H9 (cell line): ENCODE data around the gene KRTAP10-3. TPM values are rescaled to one million over a fixed set of nuclear protein-coding genes. Genes with fewer than 3 reads are reported as not detected.

Experiments used
- DNase-seq: peaks from one replicate; pipeline ENCODE4 v3.0.0-alpha.2; 2017
- H2AFZ ChIP-seq: one replicate; pipeline ENCODE4 v1.6.1; 2013; ENCODE audit warnings: mild to moderate bottlenecking, low read length, control low read depth, moderate library complexity
- H2AK5ac ChIP-seq: 2 replicates; pipeline ENCODE4 v1.6.1; 2013; ENCODE audit warnings: low read length, control low read depth, mixed read lengths; ENCODE audit not compliant: insufficient read length
- H2BK120ac ChIP-seq: one replicate; pipeline ENCODE4 v1.6.1; 2013; ENCODE audit warnings: low read depth, mild to moderate bottlenecking, low read length, control low read depth, inconsistent platforms; ENCODE audit not compliant: poor library complexity, severe bottlenecking
- H2BK12ac ChIP-seq: 2 replicates; pipeline ENCODE4 v1.6.1; 2013; ENCODE audit warnings: low read length, control low read depth, mixed read lengths, low read depth; ENCODE audit not compliant: insufficient read length
- H2BK15ac ChIP-seq: 2 replicates; pipeline ENCODE4 v1.6.1; 2013; ENCODE audit warnings: low read depth, low read length, control low read depth
- H2BK20ac ChIP-seq: one replicate; pipeline ENCODE4 v1.6.1; 2013; ENCODE audit warnings: low read depth, mild to moderate bottlenecking, low read length, control low read depth, inconsistent platforms; ENCODE audit not compliant: poor library complexity, severe bottlenecking
- H2BK5ac ChIP-seq: 2 replicates; pipeline ENCODE4 v1.6.1; 2013; ENCODE audit warnings: low read length, control low read depth, mixed read lengths; ENCODE audit not compliant: insufficient read length
- H3K14ac ChIP-seq: 2 replicates; pipeline ENCODE4 v1.6.1; 2013; ENCODE audit warnings: low read length, control low read depth; ENCODE audit not compliant: insufficient read depth
- H3K18ac ChIP-seq: 2 replicates; pipeline ENCODE4 v1.6.1; 2013; ENCODE audit warnings: low read depth, mild to moderate bottlenecking, mixed read lengths, low read length, control low read depth; ENCODE audit not compliant: insufficient read length
- H3K23ac ChIP-seq: 2 replicates; pipeline ENCODE4 v1.6.1; 2013; ENCODE audit warnings: low read length, control low read depth, mixed read lengths, low read depth; ENCODE audit not compliant: insufficient read length
- H3K23me2 ChIP-seq: 2 replicates; pipeline ENCODE4 v1.6.1; 2013; ENCODE audit warnings: low read depth, mild to moderate bottlenecking, mixed read lengths, low read length, control low read depth; ENCODE audit not compliant: insufficient read length, poor library complexity, severe bottlenecking
- H3K27ac ChIP-seq: 2 replicates; pipeline ENCODE4 v1.5.1; 2013; ENCODE audit warnings: low read length, control low read depth, mixed read lengths, low read depth; ENCODE audit not compliant: insufficient read length
- H3K27me3 ChIP-seq: 2 replicates; pipeline ENCODE4 v1.6.1; 2013; ENCODE audit warnings: low read length, control low read depth, inconsistent platforms; ENCODE audit not compliant: insufficient read depth
- H3K4ac ChIP-seq: 2 replicates; pipeline ENCODE4 v1.6.1; 2013; ENCODE audit warnings: low read depth, mild to moderate bottlenecking, control low read depth, inconsistent platforms, low read length, moderate library complexity
- H3K4me1 ChIP-seq: 2 replicates; pipeline ENCODE4 v1.6.1; 2013; ENCODE audit warnings: low read length, control low read depth, inconsistent platforms; ENCODE audit not compliant: insufficient read depth
- H3K4me2 ChIP-seq: 2 replicates; pipeline ENCODE4 v1.6.1; 2013; ENCODE audit warnings: low read length, control low read depth, mixed read lengths; ENCODE audit not compliant: insufficient read length, insufficient read depth
- H3K56ac ChIP-seq: 2 replicates; pipeline ENCODE4 v1.6.1; 2013; ENCODE audit warnings: low read depth, mild to moderate bottlenecking, mixed read lengths, low read length, control low read depth; ENCODE audit not compliant: insufficient read length
- H3K79me1 ChIP-seq: 2 replicates; pipeline ENCODE4 v1.6.1; 2013; ENCODE audit warnings: low read depth, mild to moderate bottlenecking, moderate library complexity, low read length, control low read depth, inconsistent platforms; ENCODE audit not compliant: insufficient read depth, poor library complexity, severe bottlenecking
- H3K79me2 ChIP-seq: 2 replicates; pipeline ENCODE4 v1.6.1; 2013; ENCODE audit warnings: low read length, control low read depth, inconsistent platforms; ENCODE audit not compliant: insufficient read depth
- H3K9ac ChIP-seq: 2 replicates; pipeline ENCODE4 v1.6.1; 2013; ENCODE audit warnings: low read length, control low read depth, mixed read lengths; ENCODE audit not compliant: insufficient read length; ENCODE audit errors: extremely low read depth
- H3K9me3 ChIP-seq: one replicate; pipeline ENCODE4 v1.6.1; 2013; ENCODE audit warnings: low read depth, low read length, inconsistent platforms; ENCODE audit not compliant: control insufficient read depth
- H3T11ph ChIP-seq: one replicate; pipeline ENCODE4 v1.6.1; 2013; ENCODE audit warnings: mild to moderate bottlenecking, low read length, control low read depth, inconsistent platforms
- H4K20me1 ChIP-seq: one replicate; pipeline ENCODE4 v1.6.1; 2013; ENCODE audit not compliant: control insufficient read depth, insufficient read length, insufficient read depth
- H4K5ac ChIP-seq: 2 replicates; pipeline ENCODE4 v1.6.1; 2013; ENCODE audit warnings: low read depth, mild to moderate bottlenecking, mixed read lengths, low read length, control low read depth; ENCODE audit not compliant: insufficient read length
- H4K8ac ChIP-seq: replicated peaks from 2 replicates; pipeline ENCODE4 v1.6.1; 2013; ENCODE audit warnings: low read length, control low read depth, mixed read lengths, low read depth; ENCODE audit not compliant: insufficient read length
- H4K91ac ChIP-seq: 2 replicates; pipeline ENCODE4 v1.6.1; 2013; ENCODE audit warnings: low read depth, mild to moderate bottlenecking, moderate library complexity, mixed read lengths, low read length, control low read depth; ENCODE audit not compliant: insufficient read length
- H3K27ac Mint-ChIP-seq, 3 experiments: 2 replicates in 2 of 3; 3 replicates in 1 of 3; pipeline ENCODE4 v1.8.0; 2020 to 2021; ENCODE audit warnings: mixed read lengths in 3 of 3, mild to moderate bottlenecking in 1 of 3, moderate library complexity in 1 of 3
- H3K27me3 Mint-ChIP-seq: 2 replicates; pipeline ENCODE4 v1.8.0; 2021; ENCODE audit warnings: low read depth, mild to moderate bottlenecking, moderate library complexity, mixed read lengths
- H3K36me3 Mint-ChIP-seq, 3 experiments: 2 replicates in 2 of 3; 3 replicates in 1 of 3; pipeline ENCODE4 v1.8.0; 2020 to 2021; ENCODE audit warnings: low read depth in 3 of 3, mixed read lengths in 3 of 3; ENCODE audit not compliant: insufficient read depth in 1 of 3
- H3K4me1 Mint-ChIP-seq, 2 experiments: 2 replicates each; pipeline ENCODE4 v1.8.0; 2020; ENCODE audit warnings: mixed read lengths in 2 of 2
- H3K4me3 Mint-ChIP-seq, 2 experiments: 2 replicates in 1 of 2; 3 replicates in 1 of 2; pipeline ENCODE4 v1.8.0; 2020 to 2021; ENCODE audit warnings: mild to moderate bottlenecking in 2 of 2, mixed read lengths in 2 of 2, moderate library complexity in 1 of 2
- H3K9me3 Mint-ChIP-seq, 2 experiments: 2 replicates in 1 of 2; 3 replicates in 1 of 2; pipeline ENCODE4 v1.8.0; 2020; ENCODE audit warnings: mild to moderate bottlenecking in 2 of 2, mixed read lengths in 2 of 2, moderate library complexity in 1 of 2
- CTCF ChIP-seq: fragments of 200-600 bp; sonication (generic); conservative IDR thresholded peaks from 3 replicates; pipeline ENCODE4 v1.8.0; 2021; ENCODE audit warnings: antibody characterized with exemption, mild to moderate bottlenecking
- WGBS: extraction: QIAGEN DNeasy Blood & Tissue Kit; methylation state at CpG from one replicate; pipeline ENCODE4 v1.1.7; 2013; ENCODE audit warnings: missing lambda C conversion rate, low lambda C conversion rate, mixed read lengths; ENCODE audit not compliant: insufficient read length; ENCODE audit errors: extremely low coverage; 5-methylcytosine and 5-hydroxymethylcytosine counted together
- total RNA-seq: library from RNA; stranded (reverse); gene quantifications from 2 replicates; pipeline ENCODE4 v1.2.1, GENCODE V29; 2021

The KRTAP10-3 gene
- total RNA-seq, 1 experiment from 2014 or later = not detected

- Histone ChIP-seq H3K4me1 (no peaks in the 10 kb centered on the region), H3T11ph (no peak overlapping the region), H3K14ac (no peak overlapping the region), H3K9ac (no peak overlapping the region), H4K8ac (no peak overlapping the region), H4K20me1 (peaks cover 2% of the 10 kb centered on the region), H2BK120ac (no peak overlapping the region), H3K56ac (no peak overlapping the region), H3K9me3 (no peaks in the 10 kb centered on the region), H2BK15ac (no peak overlapping the region), H3K27ac (no peak overlapping the region), H4K5ac (no peak overlapping the region), H3K27me3 (no peaks in the 10 kb centered on the region), H3K79me1 (no peaks in the 10 kb centered on the region), H3K4me2 (no peak overlapping the region), H2AFZ (no peak overlapping the region), H3K23me2 (no peaks in the 10 kb centered on the region), H2BK20ac (no peak overlapping the region), H2AK5ac (no peak overlapping the region), H3K23ac (no peak overlapping the region), H2BK5ac (no peak overlapping the region), H2BK12ac (no peak overlapping the region), H3K18ac (no peak overlapping the region), H3K4ac (no peak overlapping the region), H4K91ac (no peak overlapping the region), H3K79me2 (no peaks in the 10 kb centered on the region)
- Mint-ChIP-seq H3K4me1 (peaks cover 0 to 6% of the 10 kb centered on the region in 2 experiments; a peak in 2 of 4 replicates), H3K9me3 (no peaks in the 10 kb centered on the region), H3K27me3 (no peaks in the 10 kb centered on the region), H3K27ac (no peak overlapping the region), H3K36me3 (peaks cover 0 to 7% (median 3%) of the 10 kb centered on the region in 3 experiments; a peak in 5 of 7 replicates), H3K4me3 (no peak overlapping the region)
- TF ChIP-seq CTCF = no peak
- no peak for DNase-seq
- WGBS = no CpG with 5 or more reads among the region's 8 CpGs
Observed at GRCh38 chr21:44511938-44512275, 46.7 kb downstream of the KRTAP10-3 start.
